NCI-H2227 (cell line): ENCODE results near the gene JOSD1.
"Not testable (repeated sequence)": the region's sequence is repeated elsewhere in the genome, so short reads cannot be mapped to it uniquely, and the experiment has no call there.

ENCODE experiments used
- DNase-seq: peaks from one replicate; lab custom pipeline; 2025; ENCODE audit not compliant: unreplicated experiment; lab: John Stamatoyannopoulos, UW

JOSD1 gene

GRCh38 chr22:38694940-38695339, 5.8 kb downstream of the JOSD1 start:
- no peak for DNase-seq

GRCh38 chr22:38694049-38694448, 6.7 kb downstream of the JOSD1 start:
- no peak for DNase-seq

- no peak for DNase-seq
These were observed 11.1 kb downstream of the JOSD1 start for GRCh38 chr22:38689651-38690050.

- no peak for DNase-seq
These were observed 15.0 kb downstream of the JOSD1 start for GRCh38 chr22:38685761-38686160.

GRCh38 chr22:38684895-38685294, 15.8 kb downstream of the JOSD1 start:
- no peak for DNase-seq

- DNase-seq: peak; percentile 86
These were observed 19.0 kb downstream of the JOSD1 start, which contains the start of gene TOMM22 for GRCh38 chr22:38681582-38682335. TOMM22 (plus strand) TSS chr22:38681957; CDS start chr22:38681979, 22 bp downstream.

- DNase-seq: no peak
These were observed 24.9 kb downstream of the JOSD1 start for GRCh38 chr22:38675833-38676232.

GRCh38 chr22:38674888-38675287, 25.9 kb downstream of the JOSD1 start:
- no peak for DNase-seq

- peak; percentile 41 for DNase-seq
These were observed 43.5 kb downstream of the JOSD1 start for GRCh38 chr22:38657045-38657909.

GRCh38 chr22:38656256-38657044, 44.3 kb downstream of the JOSD1 start, which contains the start of the genes CBY1 and FAM227A:
CBY1 (plus strand) TSS chr22:38656638; CDS start chr22:38668055, 11,417 bp downstream.
FAM227A (minus strand) TSS chr22:38656392; CDS start chr22:38650168, 6,224 bp downstream.
- peak; percentile 93 for DNase-seq

- peak; percentile 64 for DNase-seq
These were observed 45.1 kb downstream of the JOSD1 start for GRCh38 chr22:38655519-38656255.

- no peak for DNase-seq
These were observed 47.0 kb downstream of the JOSD1 start for GRCh38 chr22:38653741-38654140.

GRCh38 chr22:38652859-38653258, 47.9 kb downstream of the JOSD1 start:
- DNase-seq: no peak

- no peak for DNase-seq
These were observed 50.8 kb downstream of the JOSD1 start for GRCh38 chr22:38649841-38650522.

- no peak for DNase-seq
These were observed 55.3 kb downstream of the JOSD1 start for GRCh38 chr22:38645430-38645829.

GRCh38 chr22:38644245-38644644, 56.5 kb downstream of the JOSD1 start:
- DNase-seq: not testable (repeated sequence)

- no peak for DNase-seq
These were observed 59.2 kb downstream of the JOSD1 start for GRCh38 chr22:38641476-38642040.

- no peak for DNase-seq
These were observed 62.0 kb downstream of the JOSD1 start for GRCh38 chr22:38638728-38639127.

- no peak for DNase-seq
These were observed 62.5 kb downstream of the JOSD1 start for GRCh38 chr22:38638216-38638615.
